GM18868 (cell line): ENCODE measurements around the gene MUC5B.

ENCODE experiments used
- ATAC-seq: cut with Tn5 transposase; IDR thresholded peaks from one replicate; pipeline ENCODE4 v1.9.1; 2021; ENCODE audit warnings: mild to moderate bottlenecking, moderate library complexity; ENCODE audit not compliant: unreplicated experiment

MUC5B gene

DNA sequence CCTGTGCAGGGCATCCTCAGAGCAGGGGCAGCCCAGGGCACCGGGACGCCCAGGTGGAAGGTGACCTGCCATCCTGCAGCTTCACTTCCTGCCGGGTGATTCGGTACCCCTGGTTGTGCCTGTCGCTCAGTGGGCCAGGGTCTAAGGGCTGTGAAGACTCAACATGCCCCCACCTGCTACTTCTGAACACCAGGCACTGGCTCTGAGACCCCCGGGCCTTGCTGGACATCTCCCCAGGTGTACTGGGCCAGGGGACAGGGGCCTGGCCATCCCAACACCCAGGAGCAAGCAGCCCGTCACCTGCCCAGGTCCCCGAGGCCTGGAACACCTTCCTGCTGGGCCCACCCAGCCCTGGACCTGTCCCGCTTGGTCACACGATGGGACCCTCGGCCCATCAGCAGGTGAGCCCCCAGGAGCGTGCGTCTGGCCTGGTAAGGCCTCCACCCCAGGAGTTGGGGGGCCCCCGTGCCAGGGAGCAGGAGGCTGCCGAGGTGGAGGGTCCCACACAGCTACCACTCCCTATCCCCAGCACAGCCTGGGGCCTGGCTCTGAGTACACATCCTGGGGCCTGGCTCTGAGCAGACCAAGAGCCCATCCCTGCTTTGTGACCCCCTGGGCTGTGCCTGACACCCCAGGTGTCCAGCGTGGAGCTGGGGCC lies 3.9 kb upstream of the MUC5B start:
- ATAC-seq, result no peak

DNA sequence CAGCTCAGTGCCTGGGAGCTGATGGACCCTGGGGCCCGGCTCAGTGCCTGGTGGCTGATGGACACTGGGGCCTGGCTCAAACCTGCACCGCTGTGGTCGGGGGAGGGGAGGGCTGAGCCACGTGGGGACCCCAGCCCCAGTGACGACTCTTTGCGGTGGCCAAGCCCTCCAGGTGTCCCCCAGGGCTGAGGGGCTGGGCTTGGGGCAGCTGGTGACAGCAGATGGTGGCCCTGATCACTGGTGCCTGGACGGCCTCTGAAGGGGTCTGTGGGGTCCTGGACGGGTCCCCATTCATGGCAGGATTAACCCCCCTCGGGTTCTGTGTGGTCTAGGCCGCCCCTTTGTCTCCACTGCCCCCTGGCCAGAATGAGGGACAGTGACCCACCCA lies 3.4 kb upstream of the MUC5B start:
- no peak for ATAC-seq

DNA sequence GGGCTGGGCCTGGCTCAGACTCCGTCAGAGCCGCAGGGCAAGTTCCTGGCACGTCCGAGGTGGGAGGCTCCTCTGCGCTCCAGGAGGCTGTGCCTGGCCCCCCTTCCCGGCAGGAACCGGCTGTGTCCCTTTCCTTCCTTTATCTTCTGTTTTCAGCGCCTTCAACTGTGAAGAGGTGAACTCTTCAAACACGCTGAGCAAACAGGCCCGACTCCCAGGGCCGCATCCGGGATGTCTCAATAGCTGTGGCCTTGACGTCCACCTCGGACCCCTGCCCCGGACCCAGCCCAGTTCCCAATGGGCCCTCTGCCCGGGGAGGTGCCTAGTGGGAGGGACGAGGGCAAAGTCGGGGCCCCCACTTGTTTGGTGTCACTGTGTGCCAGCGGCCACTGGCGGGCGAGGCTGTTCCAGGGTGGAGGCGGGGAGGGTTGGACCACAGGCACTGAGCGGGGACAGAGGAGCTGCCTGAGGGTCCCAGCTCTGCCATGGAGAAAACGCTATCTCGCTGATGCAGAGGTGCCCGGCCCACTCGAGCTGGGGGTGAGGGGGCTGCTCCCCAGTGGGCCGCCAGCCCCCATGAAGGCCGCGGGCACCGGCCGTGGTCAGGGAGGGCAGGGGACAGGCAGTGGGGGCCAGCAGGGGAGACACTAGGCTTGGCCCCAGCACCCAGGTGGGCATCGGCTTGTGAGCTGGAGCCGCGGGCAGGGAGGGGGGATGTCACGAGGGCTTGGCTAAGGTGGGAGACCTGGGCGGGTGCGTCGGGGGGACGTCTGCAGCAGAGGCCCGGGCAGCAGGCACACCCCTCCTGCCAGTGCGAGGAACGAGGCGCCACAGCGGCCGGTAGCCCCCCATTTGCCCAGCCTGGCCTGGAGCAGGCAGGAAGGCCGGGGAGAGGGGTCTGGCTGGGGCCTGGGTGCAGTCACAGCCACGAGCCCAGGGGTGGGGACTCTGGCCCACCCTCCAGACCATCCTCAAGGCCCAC lies 2.7 kb upstream of the MUC5B start:
- ATAC-seq, result no peak

DNA sequence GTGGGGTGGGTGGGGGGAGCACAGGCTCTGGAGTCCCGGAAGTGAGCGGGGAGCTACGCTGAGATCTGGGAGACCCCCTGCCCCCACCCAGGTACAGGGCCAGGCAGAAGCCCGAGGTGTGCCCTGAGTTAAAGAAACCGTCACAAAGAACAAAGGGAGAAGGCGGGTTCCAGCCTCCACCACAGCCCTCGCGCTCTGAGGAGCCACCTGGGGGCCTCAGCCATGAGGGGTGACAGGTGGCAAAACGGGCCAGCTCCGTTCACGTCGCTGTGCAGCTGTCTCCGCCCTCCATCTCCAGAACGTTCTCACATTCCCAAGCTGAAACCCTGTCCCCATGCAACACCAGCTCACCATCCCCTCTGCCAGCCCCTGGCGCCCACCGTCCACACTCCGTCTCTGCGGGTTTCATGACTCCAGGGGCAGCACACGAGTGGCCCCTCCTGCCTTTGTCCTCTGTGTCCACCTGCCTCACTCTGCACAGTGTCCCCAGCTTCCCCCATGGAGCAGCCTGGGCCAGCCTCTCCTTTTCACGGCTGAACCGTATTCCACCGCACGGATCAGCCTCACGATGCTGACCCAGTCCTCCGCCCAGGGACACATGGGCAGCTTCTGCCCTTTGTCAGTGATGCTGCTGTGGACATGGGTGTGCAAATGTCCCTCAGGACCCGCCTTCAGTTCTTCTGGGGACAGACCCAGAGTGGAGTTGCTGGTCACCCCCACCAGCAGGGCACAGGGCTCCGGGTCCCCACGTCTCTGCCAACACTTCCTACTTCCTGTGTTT lies 1.7 kb upstream of the MUC5B start:
- no peak for ATAC-seq

DNA sequence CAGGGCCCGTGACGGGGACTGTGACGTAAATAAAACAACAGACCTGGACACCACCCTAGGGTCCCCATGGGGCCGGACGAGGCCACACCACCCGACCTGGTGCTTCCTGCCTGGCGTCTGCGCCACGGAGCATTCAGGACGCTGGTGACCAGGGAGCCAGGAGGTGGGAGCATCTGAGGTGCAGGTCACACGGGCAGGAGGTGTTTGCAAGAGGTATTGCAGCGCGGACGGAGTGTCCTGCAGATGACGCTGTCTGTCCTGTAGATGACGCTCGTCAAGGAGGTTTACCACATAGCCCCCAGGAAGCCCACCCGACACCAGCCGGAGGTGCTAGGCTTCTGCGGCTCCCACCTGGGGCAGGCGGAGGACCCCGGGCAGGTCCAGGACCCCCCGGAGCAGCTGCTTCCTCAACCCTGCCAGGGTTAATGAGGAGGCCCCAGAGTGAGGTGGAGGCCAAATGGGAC lies 986 bp upstream of the MUC5B start:
- no peak for ATAC-seq

DNA sequence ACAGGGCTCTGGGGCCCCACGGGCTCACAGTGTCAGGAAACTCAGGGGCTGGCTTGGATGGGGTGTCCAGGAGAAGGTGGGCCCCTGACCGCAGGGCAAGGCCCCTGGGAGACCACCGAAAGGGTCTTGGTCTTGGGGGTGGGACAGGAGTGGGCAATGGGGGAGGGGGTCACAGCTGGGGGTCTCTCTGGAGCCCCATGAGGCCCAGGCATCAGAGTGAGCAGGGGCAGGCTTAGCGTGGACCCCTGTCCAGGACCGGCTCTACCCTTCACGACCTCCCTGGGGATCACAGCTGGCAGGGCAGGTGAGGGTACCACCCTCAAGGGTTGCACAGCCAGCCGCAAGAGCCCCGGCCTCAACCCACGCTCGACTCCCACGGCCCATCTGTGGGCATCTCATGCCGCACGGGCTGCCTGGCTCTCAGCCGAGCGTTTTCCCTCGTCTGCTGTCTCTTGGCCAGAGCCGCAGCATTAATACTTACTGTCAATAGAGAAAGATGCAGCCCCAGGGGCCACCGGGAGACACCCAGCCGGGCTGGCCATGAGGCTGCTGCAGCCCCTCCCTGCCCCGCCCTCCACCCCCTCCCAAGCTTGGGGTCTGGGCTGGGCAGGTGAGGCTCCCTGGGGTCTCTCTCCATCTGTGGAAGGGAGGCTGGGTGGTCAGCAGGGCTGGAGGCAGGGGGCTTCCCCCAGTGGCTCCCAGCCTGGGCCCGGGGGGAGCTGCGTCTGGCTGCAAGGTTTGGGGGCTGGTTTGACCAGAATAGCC lies 662 bp downstream of the MUC5B start:
- no peak for ATAC-seq

DNA sequence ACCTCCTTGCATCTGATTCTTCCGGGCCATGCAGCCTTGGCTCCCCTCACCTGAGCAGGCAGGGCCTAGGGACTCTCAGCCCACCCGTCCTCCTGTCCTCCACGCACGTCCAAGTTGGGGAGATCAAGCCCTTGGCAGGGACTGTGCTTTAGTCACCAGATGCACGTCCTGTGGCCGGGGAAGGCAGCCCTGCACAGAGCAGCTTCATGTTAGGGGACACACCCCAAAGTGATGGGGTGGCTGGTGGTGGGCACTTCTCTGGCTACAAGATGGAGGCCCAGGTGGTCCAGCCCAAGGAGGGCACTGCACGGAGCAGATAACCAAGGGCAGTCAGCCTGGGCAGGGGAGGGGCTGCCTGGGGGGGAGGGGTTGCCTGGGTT lies 1.2 kb downstream of the MUC5B start:
- no peak for ATAC-seq

DNA sequence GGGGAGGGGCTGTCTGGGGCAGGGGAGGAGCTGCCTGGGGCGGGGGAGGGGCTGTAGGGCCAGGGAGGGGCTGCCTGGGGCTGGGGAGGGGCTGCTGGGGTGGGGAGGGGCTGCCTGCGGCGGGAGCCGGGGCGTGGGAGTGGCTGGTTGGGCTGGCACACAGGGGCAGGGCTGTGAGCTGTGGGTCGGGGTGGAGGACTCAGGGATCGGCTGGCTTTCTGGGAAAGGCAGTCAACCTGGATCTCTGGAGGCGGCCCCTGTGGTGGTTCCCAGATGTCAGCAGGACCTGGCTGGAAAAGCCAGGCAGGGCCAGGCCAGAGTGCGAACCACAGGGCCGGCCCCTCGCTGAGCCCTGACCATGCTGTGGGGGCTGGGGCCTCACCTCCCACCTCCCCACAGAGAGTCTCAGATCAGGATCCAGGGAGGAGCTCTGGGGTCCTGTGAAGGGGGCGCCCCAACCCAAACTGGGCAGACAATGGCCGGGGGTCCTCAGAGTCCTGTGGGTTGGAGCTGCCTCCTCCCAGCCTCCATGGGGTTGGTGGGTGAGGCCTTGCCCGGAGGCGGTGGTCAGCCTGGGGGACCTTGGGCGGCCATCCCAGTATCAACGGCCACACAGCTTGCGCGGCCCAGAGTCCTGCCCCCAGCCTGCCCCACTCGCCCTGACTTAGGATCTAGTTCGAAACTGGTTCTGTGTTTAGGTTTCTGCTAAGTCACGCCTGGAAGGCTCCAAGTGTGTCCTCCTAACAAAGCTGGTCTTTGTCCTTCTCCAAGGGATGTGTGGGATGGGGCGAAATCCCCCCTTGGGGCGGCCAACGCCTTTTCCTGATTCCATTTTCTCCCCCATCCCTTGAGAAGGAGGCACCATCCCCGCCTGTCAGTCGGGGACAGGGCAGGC lies 1.9 kb downstream of the MUC5B start:
- no peak for ATAC-seq

DNA sequence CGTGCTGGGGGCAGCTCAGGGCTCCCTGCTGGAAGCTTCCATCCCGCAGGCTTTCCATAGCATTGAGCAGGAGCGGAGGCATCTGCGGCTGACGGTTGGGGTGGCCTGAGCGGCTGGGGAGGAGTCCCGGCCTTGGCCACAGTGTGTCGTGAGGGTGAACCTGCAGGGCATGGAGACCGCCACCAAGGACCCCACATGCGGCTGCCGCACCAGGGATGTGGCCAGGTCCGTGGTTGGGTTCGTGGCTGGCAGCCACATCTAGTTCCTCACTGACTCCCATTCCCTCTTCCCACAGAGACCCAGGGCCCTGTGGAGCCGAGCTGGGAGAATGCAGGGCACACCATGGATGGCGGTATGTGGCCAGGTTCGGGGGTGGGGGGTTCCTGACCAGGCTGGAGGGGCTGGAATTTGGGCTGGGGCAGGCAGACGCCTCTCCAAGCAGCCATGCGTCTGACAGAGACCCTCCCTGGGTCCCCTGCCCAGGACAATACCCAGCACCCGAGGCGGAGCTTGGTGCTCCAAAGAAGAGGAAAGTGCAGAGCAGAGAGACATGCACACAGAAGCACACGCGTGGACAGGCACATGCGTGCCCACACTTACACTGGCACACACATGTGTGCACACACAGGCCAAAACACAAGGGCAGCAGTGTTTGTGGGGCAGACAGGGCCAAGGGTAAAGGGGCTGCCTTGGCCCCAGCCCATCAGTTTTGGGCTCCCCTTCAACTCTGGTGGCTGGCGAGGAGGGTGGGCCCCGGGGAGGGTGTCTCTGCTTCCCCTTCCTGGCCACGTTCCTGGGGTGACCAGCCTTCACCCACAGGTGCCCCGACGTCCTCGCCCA lies 2.7 kb downstream of the MUC5B start:
- ATAC-seq, result no peak

DNA sequence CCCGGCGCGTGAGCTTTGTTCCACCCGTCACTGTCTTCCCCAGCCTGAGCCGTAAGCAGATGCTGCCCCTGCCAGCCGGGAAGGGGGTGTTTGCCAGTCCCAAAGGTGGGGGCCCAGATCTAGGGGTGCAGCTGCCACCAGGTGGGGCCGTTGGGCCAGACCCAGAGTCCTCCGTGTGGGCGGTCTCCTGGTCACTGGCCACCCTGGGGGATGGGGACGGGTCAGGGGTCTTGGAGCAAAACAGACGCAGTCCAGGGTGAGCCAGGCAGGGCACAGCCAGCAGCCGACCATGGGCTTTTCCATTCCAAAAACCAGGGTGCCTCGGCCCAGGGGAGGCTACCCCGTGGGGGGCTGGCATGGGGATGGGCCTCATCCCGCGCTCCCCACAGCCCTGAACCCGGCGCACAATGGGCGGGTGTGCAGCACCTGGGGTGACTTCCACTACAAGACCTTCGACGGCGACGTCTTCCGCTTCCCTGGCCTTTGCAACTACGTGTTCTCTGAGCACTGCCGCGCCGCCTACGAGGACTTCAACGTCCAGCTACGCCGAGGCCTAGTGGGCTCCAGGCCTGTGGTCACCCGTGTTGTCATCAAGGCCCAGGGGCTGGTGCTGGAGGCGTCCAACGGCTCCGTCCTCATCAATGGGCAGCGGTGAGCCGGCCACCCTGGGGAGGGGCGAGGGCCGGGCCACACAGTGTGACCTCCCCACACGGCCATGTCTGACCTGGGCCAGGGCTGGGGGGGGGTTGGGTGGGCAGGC lies 3.5 kb downstream of the MUC5B start:
- no peak for ATAC-seq

DNA sequence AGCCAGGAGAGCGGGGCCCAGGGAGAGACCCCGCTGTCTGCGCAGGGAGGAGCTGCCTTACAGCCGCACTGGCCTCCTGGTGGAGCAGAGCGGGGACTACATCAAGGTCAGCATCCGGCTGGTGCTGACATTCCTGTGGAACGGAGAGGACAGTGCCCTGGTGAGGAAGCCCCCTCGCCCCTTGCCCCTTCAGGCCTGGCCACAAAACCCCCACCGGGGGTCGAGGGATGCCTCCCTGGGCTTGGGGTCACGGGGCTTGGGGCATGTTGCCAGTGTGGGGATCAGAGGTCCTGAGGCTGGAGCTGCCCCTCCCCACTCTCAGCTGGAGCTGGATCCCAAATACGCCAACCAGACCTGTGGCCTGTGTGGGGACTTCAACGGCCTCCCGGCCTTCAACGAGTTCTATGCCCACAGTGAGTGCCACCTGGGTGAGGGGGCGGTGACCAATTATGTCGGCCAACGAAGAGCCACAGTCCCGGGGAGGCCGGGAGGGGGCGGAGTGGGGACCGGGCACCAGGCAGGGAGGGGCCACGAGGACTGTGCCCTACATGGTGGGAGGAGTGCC lies 4.2 kb downstream of the MUC5B start:
- ATAC-seq, result no peak

DNA sequence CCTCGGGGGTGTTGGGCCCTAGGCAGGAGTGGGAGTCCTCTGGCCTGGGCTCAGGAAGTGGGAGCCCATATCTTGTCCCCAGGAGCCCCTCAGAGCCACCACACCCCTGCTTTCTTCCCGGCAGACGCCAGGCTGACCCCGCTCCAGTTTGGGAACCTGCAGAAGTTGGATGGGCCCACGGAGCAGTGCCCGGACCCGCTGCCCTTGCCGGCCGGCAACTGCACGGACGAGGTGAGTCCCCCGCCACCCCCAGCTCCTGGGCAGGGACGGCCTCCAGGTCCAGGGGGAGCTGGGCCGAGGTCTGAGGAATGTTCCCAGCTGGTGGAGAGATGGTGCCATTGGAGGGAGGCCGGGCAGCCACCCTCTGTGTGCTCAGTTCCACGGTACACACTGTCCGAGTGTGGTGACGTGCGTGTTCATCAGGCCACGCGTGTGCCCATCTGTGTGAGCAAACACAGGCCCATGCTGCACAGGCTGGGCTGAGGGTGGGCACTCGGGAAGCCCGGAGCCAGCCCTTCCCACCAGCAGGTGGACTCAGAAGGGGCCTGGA lies 4.8 kb downstream of the MUC5B start:
- ATAC-seq, result no peak

DNA sequence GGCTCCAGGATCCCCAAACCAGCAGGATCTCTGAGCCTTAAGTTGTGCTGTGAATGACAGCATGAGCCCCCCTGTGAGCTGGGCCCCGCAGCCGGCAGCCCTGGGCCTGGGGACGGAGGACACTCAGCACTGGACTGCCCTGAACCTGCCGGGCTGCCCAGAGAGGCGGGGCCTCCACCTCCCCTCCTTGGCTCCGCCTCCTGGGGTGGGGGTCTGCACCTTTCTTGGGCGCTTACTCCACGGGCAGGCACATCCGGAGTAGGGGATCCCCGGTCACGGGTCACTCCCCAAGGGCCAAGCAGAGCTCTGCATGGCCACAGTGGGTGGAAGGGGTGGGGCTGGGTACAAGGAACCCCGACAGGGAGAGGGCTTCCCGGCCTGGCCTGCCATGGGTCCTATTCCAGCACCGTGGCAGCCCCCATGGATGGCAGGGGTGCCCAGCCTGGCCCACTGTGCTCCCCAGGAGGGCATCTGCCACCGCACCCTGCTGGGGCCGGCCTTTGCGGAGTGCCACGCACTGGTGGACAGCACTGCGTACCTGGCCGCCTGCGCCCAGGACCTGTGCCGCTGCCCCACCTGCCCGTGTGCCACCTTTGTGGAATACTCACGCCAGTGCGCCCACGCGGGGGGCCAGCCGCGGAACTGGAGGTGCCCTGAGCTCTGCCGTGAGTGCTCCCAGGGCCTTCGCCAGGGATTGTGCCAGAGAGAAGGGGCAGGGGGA lies 5.4 kb downstream of the MUC5B start:
- no peak for ATAC-seq

DNA sequence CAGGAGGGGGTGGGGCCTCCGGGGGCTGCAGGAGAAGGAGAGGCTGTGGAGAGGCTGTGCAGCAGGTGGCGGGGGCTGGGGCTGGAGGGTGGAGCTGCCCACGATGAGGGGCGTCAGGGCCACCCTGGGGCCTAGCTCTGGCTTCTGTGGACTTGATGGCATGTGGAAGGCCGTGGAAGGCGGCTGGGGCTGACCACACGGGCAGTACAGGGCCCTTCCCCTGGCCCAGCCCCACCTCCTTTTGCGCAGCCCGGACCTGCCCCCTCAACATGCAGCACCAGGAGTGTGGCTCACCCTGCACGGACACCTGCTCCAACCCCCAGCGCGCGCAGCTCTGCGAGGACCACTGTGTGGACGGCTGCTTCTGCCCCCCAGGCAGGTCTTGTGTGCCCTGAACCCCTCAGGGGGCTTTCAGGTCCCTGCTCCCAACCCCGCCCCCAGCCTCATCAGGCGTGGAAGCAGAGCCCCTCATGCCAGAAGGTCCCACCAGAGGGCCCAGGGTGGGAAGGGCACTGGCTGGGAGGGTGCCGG lies 6.1 kb downstream of the MUC5B start:
- ATAC-seq, result no peak

DNA sequence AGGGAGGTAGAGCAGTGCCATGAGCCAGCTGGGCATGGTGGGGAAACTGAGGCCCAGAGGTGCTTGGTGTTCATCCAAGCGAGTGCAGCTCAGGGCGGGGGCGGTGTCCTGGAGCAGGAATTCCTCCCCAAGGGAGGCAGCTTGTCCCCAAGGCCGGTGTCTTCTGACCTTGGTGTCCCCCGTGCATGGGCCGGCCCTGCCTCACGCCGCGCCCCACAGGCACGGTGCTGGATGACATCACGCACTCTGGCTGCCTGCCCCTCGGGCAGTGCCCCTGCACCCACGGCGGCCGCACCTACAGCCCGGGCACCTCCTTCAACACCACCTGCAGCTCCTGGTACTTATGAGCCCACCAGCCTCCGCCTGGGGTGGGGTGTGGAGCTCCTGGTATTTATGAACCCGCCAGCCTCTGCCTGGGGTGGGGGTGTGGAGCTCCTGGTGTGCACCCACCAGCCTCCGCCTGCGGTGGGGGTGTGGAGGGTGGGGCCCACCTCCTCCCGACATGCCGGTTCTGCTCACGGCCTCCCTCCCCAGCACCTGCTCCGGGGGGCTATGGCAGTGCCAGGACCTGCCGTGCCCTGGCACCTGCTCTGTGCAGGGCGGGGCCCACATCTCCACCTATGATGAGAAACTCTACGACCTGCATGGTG lies 6.7 kb downstream of the MUC5B start:
- ATAC-seq, result no peak

DNA sequence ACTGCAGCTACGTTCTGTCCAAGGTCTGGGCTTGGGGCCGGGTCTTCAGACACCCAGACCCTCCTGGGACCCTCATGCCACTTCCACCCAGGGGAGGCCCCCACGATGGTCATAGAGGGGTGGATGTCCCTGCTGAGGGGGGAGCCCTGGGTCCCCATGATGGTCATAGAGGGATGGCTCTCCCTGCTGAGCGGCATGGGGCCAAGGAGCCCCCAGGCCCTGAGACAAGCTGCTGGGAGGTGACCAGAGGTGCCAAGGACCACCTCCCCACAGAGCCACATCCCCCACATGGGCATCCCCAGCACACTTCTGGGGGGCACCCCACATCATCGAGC lies 7.2 kb downstream of the MUC5B start:
- no peak for ATAC-seq
